ENCODE results near the gene NPPA.

DNA sequence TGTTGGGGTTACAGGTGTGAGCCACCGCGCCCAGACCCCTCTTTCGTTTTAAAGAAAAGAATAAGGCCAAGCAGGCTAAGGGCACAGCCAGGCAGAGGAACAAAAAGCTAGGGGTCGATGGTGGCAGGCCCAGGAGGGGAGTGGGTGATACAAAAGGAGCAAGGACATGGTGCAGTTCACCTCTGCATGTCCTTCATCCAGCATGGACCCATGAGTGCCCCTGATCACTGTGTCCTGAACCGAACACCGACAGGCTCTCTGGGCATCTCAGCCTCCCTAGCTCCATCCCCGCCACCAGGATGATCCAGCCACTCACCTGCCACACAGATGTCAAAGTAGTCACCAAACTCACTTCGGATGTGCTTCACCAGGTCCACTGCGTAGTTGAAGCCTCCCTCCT, 47.7 kb downstream of the NPPA start:
- TF ChIP-seq POLR2AphosphoS5 (IDR thresholded peaks at IDR 0.05; ENCODE audit: low read length), result no peak
- no peak for TF ChIP-seq NFIC (IDR thresholded peaks at IDR 0.05; ENCODE audit: low read depth, low read length)
- TF ChIP-seq CHD4 (IDR thresholded peaks at IDR 0.05), result no peak
- TF ChIP-seq MYC (IDR thresholded peaks at IDR 0.05; ENCODE audit: insufficient read depth, insufficient read length, insufficient replicate concordance, low read length, severe bottlenecking), result no peak

Measured in GM12878 (cell line).